ENCODE data around the gene PCCB. TPM values are rescaled to one million over a fixed set of nuclear protein-coding genes. Genes with fewer than 3 reads are reported as not detected.

The PCCB gene
- total RNA-seq, 1 donor from 2014 or later, result 39.1 TPM

- DNase-seq (ENCODE audit: low read depth), result no peak
- no peak overlapping the region for H3K4me3 ChIP-seq (ENCODE audit: low read depth, low read length)
- no peak for TF ChIP-seq CTCF (conservative IDR thresholded peaks at IDR 0.05; ENCODE audit: low read depth, low read length)
Measured at GRCh38 chr3:136377508-136377907, 127.4 kb downstream of the PCCB start.

- TF ChIP-seq CTCF (conservative IDR thresholded peaks at IDR 0.05; ENCODE audit: low read depth, low read length), result no peak
- DNase-seq (ENCODE audit: low read depth), result no peak
Measured at GRCh38 chr3:136378011-136378410, 127.9 kb downstream of the PCCB start.

More at GRCh38 chr3:136378011-136378410, 127.9 kb downstream of the PCCB start:
- no peak overlapping the region for H3K4me3 ChIP-seq (ENCODE audit: low read depth, low read length)

Other genes starting within 250 kb of the PCCB start
- 8.0 and 8.3 TPM in 2 replicates for gene MSL2, start 54.0 kb upstream of the PCCB start, total RNA-seq